HG02623 (cell line): ENCODE results near the gene MYO9A.
"Not testable (repeated sequence)": the region's sequence is repeated elsewhere in the genome, so short reads cannot be mapped to it uniquely, and the experiment has no call there.

Experiments
- ATAC-seq: cut with Tn5 transposase; IDR thresholded peaks from one replicate; pipeline ENCODE4 v1.9.1; 2021; ENCODE audit warnings: moderate library complexity; ENCODE audit not compliant: unreplicated experiment

Gene MYO9A

GRCh38 chr15:72092691-72093090 lies 25.3 kb downstream of the MYO9A start:
- no peak for ATAC-seq

GRCh38 chr15:72092006-72092405 lies 25.9 kb downstream of the MYO9A start:
- ATAC-seq = no peak

- ATAC-seq = no peak
These were observed 30.9 kb downstream of the MYO9A start for GRCh38 chr15:72086920-72087648.

GRCh38 chr15:72086010-72086697 lies 31.8 kb downstream of the MYO9A start:
- no peak for ATAC-seq

GRCh38 chr15:72082176-72082575 lies 35.8 kb downstream of the MYO9A start:
- ATAC-seq = no peak

GRCh38 chr15:72078887-72079286 lies 39.1 kb downstream of the MYO9A start:
- ATAC-seq = no peak

- ATAC-seq = no peak
These were observed 40.0 kb downstream of the MYO9A start for GRCh38 chr15:72077950-72078349.

- ATAC-seq = no peak
These were observed 43.5 kb downstream of the MYO9A start for GRCh38 chr15:72074335-72075060.

- ATAC-seq = not testable (repeated sequence)
These were observed 46.5 kb downstream of the MYO9A start for GRCh38 chr15:72071448-72071825.

GRCh38 chr15:72070817-72071447 lies 47.0 kb downstream of the MYO9A start:
- no peak for ATAC-seq

- ATAC-seq = no peak
These were observed 49.1 kb downstream of the MYO9A start for GRCh38 chr15:72068856-72069255.

GRCh38 chr15:72065801-72066200 lies 52.1 kb downstream of the MYO9A start:
- no peak for ATAC-seq

- no peak for ATAC-seq
These were observed 54.8 kb downstream of the MYO9A start for GRCh38 chr15:72063186-72063585.

GRCh38 chr15:72062319-72062718 lies 55.6 kb downstream of the MYO9A start:
- no peak for ATAC-seq

GRCh38 chr15:72060687-72061250 lies 57.2 kb downstream of the MYO9A start:
- no peak for ATAC-seq

GRCh38 chr15:72058585-72058984 lies 59.4 kb downstream of the MYO9A start:
- ATAC-seq = no peak

GRCh38 chr15:72057548-72058091 lies 60.3 kb downstream of the MYO9A start:
- no peak for ATAC-seq

GRCh38 chr15:72056217-72056616 lies 61.7 kb downstream of the MYO9A start:
- not testable (repeated sequence) for ATAC-seq

GRCh38 chr15:72053297-72053696 lies 64.7 kb downstream of the MYO9A start:
- not testable (repeated sequence) for ATAC-seq

GRCh38 chr15:72050700-72051099 lies 67.2 kb downstream of the MYO9A start:
- no peak for ATAC-seq

GRCh38 chr15:72047020-72047419 lies 70.9 kb downstream of the MYO9A start:
- no peak for ATAC-seq
